MM.1S (cell line): Measurements from ENCODE around the gene LMX1B.

Experiments
- DNase-seq: peaks from one replicate; pipeline ENCODE4 v3.0.0-alpha.2; 2015
- H2AFZ ChIP-seq: fragments of 300-600 bp; sonication (generic); 2 replicates; pipeline ENCODE4 v1.6.0; 2016; ENCODE audit warnings: antibody characterized with exemption, low read length
- H3F3A ChIP-seq: fragments of 300-600 bp; sonication (generic); 2 replicates; pipeline ENCODE4 v1.6.1; 2016; ENCODE audit warnings: mild to moderate bottlenecking, antibody characterized with exemption, low read length, moderate library complexity, mixed read lengths; ENCODE audit not compliant: insufficient read depth
- H3K27ac ChIP-seq: fragments of 300-600 bp; sonication (generic); 2 replicates; pipeline ENCODE4 v1.5.1; 2016; ENCODE audit warnings: mild to moderate bottlenecking, low read length
- H3K27me3 ChIP-seq: fragments of 300-600 bp; sonication (generic); replicated peaks from 2 replicates; pipeline ENCODE4 v1.6.0; 2016; ENCODE audit warnings: low read length; ENCODE audit not compliant: insufficient read depth
- H3K36me3 ChIP-seq: fragments of 300-600 bp; sonication (generic); replicated peaks from 2 replicates; pipeline ENCODE4 v1.6.1; 2016; ENCODE audit warnings: mild to moderate bottlenecking, low read length, mixed read lengths; ENCODE audit not compliant: insufficient read depth
- H3K4me1 ChIP-seq: fragments of 300-600 bp; sonication (generic); 2 replicates; pipeline ENCODE4 v1.6.1; 2016; ENCODE audit warnings: low read length, mixed read lengths
- H3K4me2 ChIP-seq: fragments of 300-600 bp; sonication (generic); 2 replicates; pipeline ENCODE4 v1.6.0; 2016; ENCODE audit warnings: low read depth, low read length
- H3K4me3 ChIP-seq: fragments of 300-600 bp; sonication (generic); 2 replicates; pipeline ENCODE4 v1.5.1; 2016; ENCODE audit warnings: low read length, mixed read lengths
- H3K79me2 ChIP-seq: fragments of 300-600 bp; sonication (generic); 2 replicates; pipeline ENCODE4 v1.6.1; 2016; ENCODE audit warnings: mixed run types, low read length, mixed read lengths
- H3K9ac ChIP-seq: fragments of 300-600 bp; sonication (generic); 2 replicates; pipeline ENCODE4 v1.6.1; 2016; ENCODE audit warnings: low read length, mixed read lengths
- H3K9me2 ChIP-seq: fragments of 300-600 bp; sonication (generic); replicated peaks from 2 replicates; pipeline ENCODE4 v1.6.1; 2016; ENCODE audit warnings: mild to moderate bottlenecking, low read length, mixed read lengths; ENCODE audit not compliant: insufficient read depth
- H3K9me3 ChIP-seq: fragments of 300-600 bp; sonication (generic); replicated peaks from 2 replicates; pipeline ENCODE4 v1.6.1; 2016; ENCODE audit warnings: mild to moderate bottlenecking, low read length, mixed read lengths; ENCODE audit not compliant: insufficient read depth
- H4K20me1 ChIP-seq: fragments of 300-600 bp; sonication (generic); 2 replicates; pipeline ENCODE4 v1.6.1; 2016; ENCODE audit warnings: mild to moderate bottlenecking, low read length, moderate library complexity, mixed read lengths; ENCODE audit not compliant: insufficient read depth
- CTCF ChIP-seq: fragments of 300-600 bp; sonication (generic); IDR thresholded peaks from 2 replicates; pipeline ENCODE4 v1.5.1; 2016; ENCODE audit warnings: antibody characterized with exemption, low read length, mixed read lengths
- EZH2 ChIP-seq: fragments of 300-600 bp; sonication (generic); optimal IDR thresholded peaks from 2 replicates; pipeline ENCODE3; 2017; ENCODE audit warnings: low read depth, mild to moderate bottlenecking, antibody characterized with exemption, low read length, mixed read lengths
- EZH2phosphoT487 ChIP-seq: fragments of 300-600 bp; sonication (generic); IDR thresholded peaks from 2 replicates; pipeline ENCODE4 v1.6.1; 2018; ENCODE audit warnings: antibody characterized with exemption, low read length

LMX1B gene

GRCh38 chr9:126675147-126675467 lies 61.4 kb downstream of the LMX1B start:
- Histone ChIP-seq H3K36me3 (no peaks in the 10 kb centered on the region), H3K4me2 (no peak overlapping the region), H3K27me3 (peaks cover 91% of the 10 kb centered on the region), H3K4me3 (no peak overlapping the region), H3K27ac (no peak overlapping the region), H2AFZ (no peak overlapping the region), H4K20me1 (no peaks in the 10 kb centered on the region), H3K9ac (no peak overlapping the region), H3K79me2 (no peaks in the 10 kb centered on the region), H3K4me1 (no peaks in the 10 kb centered on the region), H3K9me2 (no peaks in the 10 kb centered on the region), H3F3A (no peaks in the 10 kb centered on the region), H3K9me3 (no peaks in the 10 kb centered on the region)
- DNase-seq: no peak
- TF ChIP-seq EZH2 (no peak), CTCF (no peak), EZH2phosphoT487 (no peak)

- no peak overlapping the region for H3K4me3 ChIP-seq
Measured at GRCh38 chr9:126676102-126676684, 62.5 kb downstream of the LMX1B start.

GRCh38 chr9:126676685-126677143 lies 63.0 kb downstream of the LMX1B start:
- H3F3A ChIP-seq: no peaks in the 10 kb centered on the region
- H3K27ac ChIP-seq: no peak overlapping the region
- H3K9ac ChIP-seq: no peak overlapping the region
- no peaks in the 10 kb centered on the region for H3K79me2 ChIP-seq
- peak; percentile 24 for TF ChIP-seq EZH2
- TF ChIP-seq EZH2phosphoT487: no peak
- TF ChIP-seq CTCF: no peak
- H3K4me1 ChIP-seq: no peaks in the 10 kb centered on the region
- H3K9me3 ChIP-seq: no peaks in the 10 kb centered on the region
- H4K20me1 ChIP-seq: no peaks in the 10 kb centered on the region
- H3K36me3 ChIP-seq: no peaks in the 10 kb centered on the region
- H3K4me2 ChIP-seq: no peak overlapping the region
- no peaks in the 10 kb centered on the region for H3K9me2 ChIP-seq
- H2AFZ ChIP-seq: no peak overlapping the region
- no peak for DNase-seq
- peaks cover 89% of the 10 kb centered on the region for H3K27me3 ChIP-seq
- no peak overlapping the region for H3K4me3 ChIP-seq

More at GRCh38 chr9:126676102-126676684, 62.5 kb downstream of the LMX1B start:
- TF ChIP-seq EZH2 (no peak), CTCF (no peak), EZH2phosphoT487 (no peak)
- Histone ChIP-seq H4K20me1 (no peaks in the 10 kb centered on the region), H3K27me3 (peaks cover 91% of the 10 kb centered on the region), H3K9me3 (no peaks in the 10 kb centered on the region), H3K79me2 (no peaks in the 10 kb centered on the region), H3K4me2 (no peak overlapping the region), H3K4me1 (no peaks in the 10 kb centered on the region), H3K9ac (no peak overlapping the region), H3K9me2 (no peaks in the 10 kb centered on the region), H3K36me3 (no peaks in the 10 kb centered on the region), H3F3A (no peaks in the 10 kb centered on the region), H2AFZ (no peak overlapping the region), H3K27ac (no peak overlapping the region)
- no peak for DNase-seq
